ENCODE data around the gene CCDC178. TPM values are rescaled to one million over a fixed set of nuclear protein-coding genes. Genes with fewer than 3 reads are reported as not detected.
A peak's percentile ranks its signal among the peaks of the same experiment; 100 is the strongest.

Gene CCDC178
- total and polyA plus RNA-seq, 2 donors (not counting 3 experiments of a cell fraction or from before 2014, with no cell fraction given) = 0.80 to 1.6 TPM

GRCh38 chr18:32919799-32920198, 520.7 kb downstream of the CCDC178 start:
- Histone ChIP-seq H3K9me1 (replicated peaks; ENCODE audit: control insufficient read depth, extremely low read depth, insufficient read depth, low read length) (no peaks in the 10 kb centered on the region), H3K27ac (ENCODE audit: insufficient read depth, low read depth, low read length) (no peak overlapping the region), H3K36me3 (ENCODE audit: control insufficient read depth in 2 of 2, extremely low read depth in 1 of 2, insufficient read depth in 2 of 2, low read length in 2 of 2) (no peaks in the 10 kb centered on the region), H3K4me3 (replicated peaks in 1 of 3; ENCODE audit: insufficient read depth in 1 of 3, low read depth in 1 of 3, low read length in 3 of 3) (no peak overlapping the region), H3K4me1 (ENCODE audit: control insufficient read depth, extremely low read depth, insufficient read depth, low read length) (peaks cover 13% of the 10 kb centered on the region), H3K9me3 (replicated peaks; ENCODE audit: control insufficient read depth, insufficient read depth, low read length) (no peaks in the 10 kb centered on the region), H2AFZ (ENCODE audit: low read depth, low read length) (no peak overlapping the region), H3K79me2 (ENCODE audit: control insufficient read depth, insufficient read depth, low read length) (no peaks in the 10 kb centered on the region), H3K27me3 (ENCODE audit: control insufficient read depth in 2 of 2, insufficient read depth in 2 of 2, low read length in 2 of 2) (peaks cover 0 to 2% of the 10 kb centered on the region in 2 experiments), H3K9ac (replicated peaks; ENCODE audit: extremely low read depth, insufficient read depth, low read length) (no peak overlapping the region), H3K4me2 (ENCODE audit: insufficient read depth, low read length) (no peak overlapping the region), H4K20me1 (replicated peaks; ENCODE audit: control insufficient read depth, extremely low read depth, insufficient read depth, low read length) (no peaks in the 10 kb centered on the region)
- FAIRE-seq = no peak
- intact Hi-C loops (cut with micrococcal nuclease) = loop anchor here (2.0 to 5.0 kb wide), 5 partner anchors 93 to 283 kb away; partner anchors contain the start of gene KLHL14
- ChIA-PET POLR2A (no interaction called here), CTCF (interaction anchor here (0.8 kb wide), 1 partner anchor 310 kb away, joined by 3 read pairs; no protein-coding TSS in a partner anchor)
- no TSS peak for BruUV-seq (replicated peaks)
- TF ChIP-seq CTCF (IDR thresholded peaks at IDR 0.05; ENCODE audit: extremely low read depth in 1 of 2, insufficient read depth in 1 of 2, low read depth in 1 of 2, low read length in 2 of 2) = peak in 1 of 2 donors; percentile 27
- TF ChIP-seq FOS (IDR thresholded peaks at IDR 0.05; ENCODE audit: borderline replicate concordance, insufficient read depth, low read length) = no peak
- no peak for TF ChIP-seq MYC (IDR thresholded peaks at IDR 0.05; ENCODE audit: low read depth, low read length)
- no peak for TF ChIP-seq POLR2A (IDR thresholded peaks at IDR 0.05; ENCODE audit: low read depth, low read length)
- dilution Hi-C loops (cut with MboI; ENCODE audit: extremely low pct_ligation_motif_present, low sequenced_read_pairs) = no loop called here
- no peak for DNase-seq (ENCODE audit: low read depth, low spot score)

- no peak for FAIRE-seq
- H2AFZ ChIP-seq (ENCODE audit: low read depth, low read length) = no peak overlapping the region
- no peaks in the 10 kb centered on the region for H3K79me2 ChIP-seq (ENCODE audit: control insufficient read depth, insufficient read depth, low read length)
- peaks cover 13% of the 10 kb centered on the region for H3K4me1 ChIP-seq (ENCODE audit: control insufficient read depth, extremely low read depth, insufficient read depth, low read length)
- no peak for DNase-seq (ENCODE audit: low read depth, low spot score)
- POLR2A ChIA-PET = no interaction called here
- no peak overlapping the region for H3K27ac ChIP-seq (ENCODE audit: insufficient read depth, low read depth, low read length)
- CTCF ChIA-PET = interaction anchor here (1.4 kb wide), 1 partner anchor 204 kb away, joined by 3 read pairs; no protein-coding TSS in a partner anchor
- no TSS peak for BruUV-seq (replicated peaks)
- no peaks in the 10 kb centered on the region for H4K20me1 ChIP-seq (replicated peaks; ENCODE audit: control insufficient read depth, extremely low read depth, insufficient read depth, low read length)
- no peak overlapping the region for H3K9ac ChIP-seq (replicated peaks; ENCODE audit: extremely low read depth, insufficient read depth, low read length)
- H3K9me3 ChIP-seq (replicated peaks; ENCODE audit: control insufficient read depth, insufficient read depth, low read length) = no peaks in the 10 kb centered on the region
- H3K36me3 ChIP-seq (ENCODE audit: control insufficient read depth in 2 of 2, extremely low read depth in 1 of 2, insufficient read depth in 2 of 2, low read length in 2 of 2) = no peaks in the 10 kb centered on the region
- no peak overlapping the region for H3K4me2 ChIP-seq (ENCODE audit: insufficient read depth, low read length)
- H3K4me3 ChIP-seq (replicated peaks in 1 of 3; ENCODE audit: insufficient read depth in 1 of 3, low read depth in 1 of 3, low read length in 3 of 3) = no peak overlapping the region
- TF ChIP-seq POLR2AphosphoS5 (IDR thresholded peaks at IDR 0.05; ENCODE audit: insufficient read depth, low read depth, low read length) = no peak
- no peak for TF ChIP-seq POLR2A (IDR thresholded peaks at IDR 0.05; ENCODE audit: low read depth, low read length)
- no peak for TF ChIP-seq GATA2 (IDR thresholded peaks at IDR 0.05; ENCODE audit: insufficient read depth, insufficient read length, low read depth, low read length)
- no peak for TF ChIP-seq MAX (IDR thresholded peaks at IDR 0.05; ENCODE audit: insufficient read depth, insufficient read length)
- TF ChIP-seq JUN (IDR thresholded peaks at IDR 0.05; ENCODE audit: borderline replicate concordance, insufficient read depth, insufficient read length, low read depth) = no peak
- no peak for TF ChIP-seq EZH2 (IDR thresholded peaks at IDR 0.05; ENCODE audit: borderline replicate concordance, low read depth, low read length, severe bottlenecking)
- no peak for TF ChIP-seq FOS (IDR thresholded peaks at IDR 0.05; ENCODE audit: borderline replicate concordance, insufficient read depth, low read length)
- no peak for TF ChIP-seq CTCF (IDR thresholded peaks at IDR 0.05; ENCODE audit: extremely low read depth in 1 of 2, insufficient read depth in 1 of 2, low read depth in 1 of 2, low read length in 2 of 2)
- TF ChIP-seq MYC (IDR thresholded peaks at IDR 0.05; ENCODE audit: low read depth, low read length) = no peak
- H3K9me1 ChIP-seq (replicated peaks; ENCODE audit: control insufficient read depth, extremely low read depth, insufficient read depth, low read length) = no peaks in the 10 kb centered on the region
- peaks cover 0 to 2% of the 10 kb centered on the region in 2 experiments for H3K27me3 ChIP-seq (ENCODE audit: control insufficient read depth in 2 of 2, insufficient read depth in 2 of 2, low read length in 2 of 2)
- intact Hi-C loops (cut with micrococcal nuclease) (no loop called here), dilution Hi-C loops (cut with MboI; ENCODE audit: extremely low pct_ligation_motif_present, low sequenced_read_pairs) (no loop called here)
Observed at GRCh38 chr18:32918692-32919250, 521.8 kb downstream of the CCDC178 start.
